ENCODE results near the gene PARP12. TPM values are rescaled to one million over a fixed set of nuclear protein-coding genes. Genes with fewer than 3 reads are reported as not detected.

The PARP12 gene
- total and polyA plus RNA-seq, 4 donors, result 30.0 to 56.8 (median 47.6) TPM

DNA sequence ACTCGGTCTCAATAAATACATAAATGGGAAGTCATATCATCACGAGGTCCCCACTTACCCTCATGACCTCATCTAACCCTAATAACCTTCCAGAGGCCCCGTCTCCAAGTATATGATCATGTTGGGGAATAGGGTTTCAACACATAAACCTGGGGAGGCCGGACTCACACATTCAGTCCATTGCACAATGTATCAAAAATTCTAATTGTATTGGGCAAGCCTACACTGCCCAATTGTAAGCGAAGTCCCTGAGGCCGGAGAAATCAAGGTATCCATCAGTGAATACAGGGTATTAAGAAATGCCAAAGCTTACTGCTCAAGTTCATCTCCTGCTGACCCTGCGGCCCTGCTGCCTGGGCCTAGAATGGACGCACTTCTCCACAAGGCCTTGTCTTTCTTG is 69.6 kb downstream of the PARP12 start:
- Histone ChIP-seq H3K36me3 (ENCODE audit: control insufficient read depth in 4 of 4, insufficient read depth in 4 of 4, low read length in 4 of 4) (no peaks in the 10 kb centered on the region), H3K4me3 (no peak overlapping the region), H3K27me3 (ENCODE audit: control insufficient read depth in 3 of 3, insufficient read depth in 3 of 3, low read length in 2 of 3) (no peaks in the 10 kb centered on the region), H3K27ac (ENCODE audit: low read depth in 1 of 2, low read length in 1 of 2) (no peak overlapping the region), H3K9me3 (ENCODE audit: control insufficient read depth in 4 of 4, insufficient read depth in 3 of 4, low read length in 3 of 4) (no peaks in the 10 kb centered on the region), H3K9ac (ENCODE audit: insufficient read depth in 1 of 2, low read length in 2 of 2) (no peak overlapping the region), H3K4me1 (ENCODE audit: control insufficient read depth in 5 of 5, insufficient read depth in 5 of 5, low read length in 5 of 5) (peaks cover 0 to 37% (median 8%) of the 10 kb centered on the region in 5 donors)
- TF ChIP-seq, protein P1, sequence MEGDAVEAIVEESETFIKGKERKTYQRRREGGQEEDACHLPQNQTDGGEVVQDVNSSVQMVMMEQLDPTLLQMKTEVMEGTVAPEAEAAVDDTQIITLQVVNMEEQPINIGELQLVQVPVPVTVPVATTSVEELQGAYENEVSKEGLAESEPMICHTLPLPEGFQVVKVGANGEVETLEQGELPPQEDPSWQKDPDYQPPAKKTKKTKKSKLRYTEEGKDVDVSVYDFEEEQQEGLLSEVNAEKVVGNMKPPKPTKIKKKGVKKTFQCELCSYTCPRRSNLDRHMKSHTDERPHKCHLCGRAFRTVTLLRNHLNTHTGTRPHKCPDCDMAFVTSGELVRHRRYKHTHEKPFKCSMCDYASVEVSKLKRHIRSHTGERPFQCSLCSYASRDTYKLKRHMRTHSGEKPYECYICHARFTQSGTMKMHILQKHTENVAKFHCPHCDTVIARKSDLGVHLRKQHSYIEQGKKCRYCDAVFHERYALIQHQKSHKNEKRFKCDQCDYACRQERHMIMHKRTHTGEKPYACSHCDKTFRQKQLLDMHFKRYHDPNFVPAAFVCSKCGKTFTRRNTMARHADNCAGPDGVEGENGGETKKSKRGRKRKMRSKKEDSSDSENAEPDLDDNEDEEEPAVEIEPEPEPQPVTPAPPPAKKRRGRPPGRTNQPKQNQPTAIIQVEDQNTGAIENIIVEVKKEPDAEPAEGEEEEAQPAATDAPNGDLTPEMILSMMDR (IDR thresholded peaks at IDR 0.05; ENCODE audit: control extremely low read depth, extremely low read depth), result no peak
- ATAC-seq (ENCODE audit: insufficient read depth, low FRiP score) (no peak), DNase-seq (no peak)
- WGBS, 2 donors, result 82 to 90% methylated on average over 8 of the region's 8 CpGs

DNA sequence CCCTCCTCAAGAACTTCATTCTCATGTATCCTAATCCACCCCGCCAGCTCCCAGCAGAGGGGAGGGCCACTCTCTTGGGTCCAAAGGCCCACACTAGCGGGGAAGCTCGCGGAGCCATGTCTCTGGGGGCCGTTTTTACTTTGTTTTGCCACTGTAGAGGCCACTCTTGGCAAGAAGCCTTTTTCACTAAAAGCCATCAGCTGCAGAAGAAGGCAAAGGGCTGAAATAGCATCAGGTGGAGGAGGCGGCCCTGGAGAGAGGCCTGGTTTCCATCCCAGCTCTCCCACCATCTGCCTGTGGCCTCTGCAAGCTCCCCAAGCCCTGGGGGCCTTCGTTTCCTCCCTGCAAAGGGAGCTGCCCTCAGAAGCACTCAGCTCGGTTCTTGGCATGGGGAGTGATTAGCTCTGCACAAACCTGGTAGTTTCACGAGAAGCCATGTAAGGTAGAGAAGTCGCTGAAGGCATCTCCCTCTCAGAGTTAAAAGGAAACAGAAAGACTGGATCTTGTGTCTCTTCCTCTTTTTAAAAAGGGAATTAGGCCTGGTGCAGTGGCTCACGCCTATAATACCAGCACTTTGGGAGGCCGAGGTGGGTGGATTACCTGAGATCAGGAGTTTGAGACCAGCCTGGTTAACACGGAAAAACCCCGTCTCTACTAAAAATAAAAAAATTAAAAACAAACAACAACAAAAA is 70.3 kb downstream of the PARP12 start:
- Histone ChIP-seq H3K4me1 (ENCODE audit: control insufficient read depth in 5 of 5, insufficient read depth in 5 of 5, low read length in 5 of 5) (peaks cover 0 to 37% (median 8%) of the 10 kb centered on the region in 5 donors), H3K36me3 (ENCODE audit: control insufficient read depth in 4 of 4, insufficient read depth in 4 of 4, low read length in 4 of 4) (no peaks in the 10 kb centered on the region), H3K27me3 (ENCODE audit: control insufficient read depth in 3 of 3, insufficient read depth in 3 of 3, low read length in 2 of 3) (no peaks in the 10 kb centered on the region), H3K27ac (ENCODE audit: low read depth in 1 of 2, low read length in 1 of 2) (no peak overlapping the region), H3K9ac (ENCODE audit: insufficient read depth in 1 of 2, low read length in 2 of 2) (no peak overlapping the region), H3K9me3 (ENCODE audit: control insufficient read depth in 4 of 4, insufficient read depth in 3 of 4, low read length in 3 of 4) (no peaks in the 10 kb centered on the region), H3K4me3 (no peak overlapping the region)
- TF ChIP-seq, protein P1 (IDR thresholded peaks at IDR 0.05; ENCODE audit: control extremely low read depth, extremely low read depth), result no peak
- ATAC-seq (ENCODE audit: insufficient read depth, low FRiP score) (no peak), DNase-seq (no peak)
- 72 to 83% methylated on average over 14 of the region's 14 CpGs for WGBS, 2 donors

DNA sequence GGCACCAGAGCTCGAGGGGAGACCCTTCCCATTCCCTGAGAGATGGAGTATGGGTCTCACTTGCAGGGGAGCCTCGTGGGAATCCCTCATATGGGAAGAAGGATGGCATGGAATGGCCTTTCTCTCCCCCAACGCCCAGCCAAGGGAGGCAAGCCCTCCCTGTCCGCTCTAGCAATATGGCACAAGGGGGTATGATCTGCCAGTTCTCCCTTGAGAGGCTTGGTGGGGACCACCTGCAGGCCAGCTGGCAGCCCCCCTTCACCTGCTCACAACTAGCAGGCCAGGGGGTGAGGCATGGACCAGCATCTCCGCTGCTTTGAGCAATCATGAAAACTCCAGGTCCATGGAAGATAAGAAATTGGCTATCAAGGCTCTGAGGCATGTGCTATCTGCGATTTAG is 70.8 kb downstream of the PARP12 start:
- no peak overlapping the region for H3K27ac ChIP-seq (ENCODE audit: low read depth in 1 of 2, low read length in 1 of 2)
- H3K36me3 ChIP-seq (ENCODE audit: control insufficient read depth in 4 of 4, insufficient read depth in 4 of 4, low read length in 4 of 4), result no peaks in the 10 kb centered on the region
- TF ChIP-seq, protein P1 (IDR thresholded peaks at IDR 0.05; ENCODE audit: control extremely low read depth, extremely low read depth), result no peak
- H3K9me3 ChIP-seq (ENCODE audit: control insufficient read depth in 4 of 4, insufficient read depth in 3 of 4, low read length in 3 of 4), result no peaks in the 10 kb centered on the region
- no peak overlapping the region for H3K9ac ChIP-seq (ENCODE audit: insufficient read depth in 1 of 2, low read length in 2 of 2)
- H3K4me1 ChIP-seq (ENCODE audit: control insufficient read depth in 5 of 5, insufficient read depth in 5 of 5, low read length in 5 of 5), result peaks cover 0 to 33% (median 8%) of the 10 kb centered on the region in 5 donors
- no peaks in the 10 kb centered on the region for H3K27me3 ChIP-seq (ENCODE audit: control insufficient read depth in 3 of 3, insufficient read depth in 3 of 3, low read length in 2 of 3)
- DNase-seq, result no peak
- 89 to 96% methylated on average over 6 of the region's 6 CpGs for WGBS, 2 donors
- ATAC-seq (ENCODE audit: insufficient read depth, low FRiP score), result no peak
- H3K4me3 ChIP-seq, result no peak overlapping the region

DNA sequence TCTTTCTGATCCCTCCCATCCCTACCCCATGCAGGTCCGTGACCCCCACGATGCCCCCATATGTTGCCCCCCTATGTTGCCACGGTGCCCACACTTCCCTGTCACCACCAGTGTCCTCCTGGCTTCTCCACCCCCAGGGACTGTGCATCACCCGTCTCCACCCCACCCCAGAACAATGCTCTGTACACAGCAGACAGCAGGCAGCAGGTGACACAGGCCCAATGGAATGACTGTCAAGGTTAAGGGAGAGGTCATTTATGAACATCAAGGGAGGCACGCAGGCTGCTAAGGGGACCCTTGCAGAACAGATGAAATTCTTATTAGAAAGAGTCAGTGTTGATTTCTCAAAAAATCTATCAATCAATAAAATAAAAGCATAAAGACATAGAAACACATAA is 71.5 kb downstream of the PARP12 start:
- H3K9me3 ChIP-seq (ENCODE audit: control insufficient read depth in 4 of 4, insufficient read depth in 3 of 4, low read length in 3 of 4), result no peaks in the 10 kb centered on the region
- H3K4me1 ChIP-seq (ENCODE audit: control insufficient read depth in 5 of 5, insufficient read depth in 5 of 5, low read length in 5 of 5), result peaks cover 0 to 30% (median 8%) of the 10 kb centered on the region in 5 donors
- no peak overlapping the region for H3K4me3 ChIP-seq
- WGBS, 2 donors, result 88 to 95% methylated on average over 5 of the region's 5 CpGs
- H3K36me3 ChIP-seq (ENCODE audit: control insufficient read depth in 4 of 4, insufficient read depth in 4 of 4, low read length in 4 of 4), result no peaks in the 10 kb centered on the region
- DNase-seq (no peak), ATAC-seq (ENCODE audit: insufficient read depth, low FRiP score) (no peak)
- no peak overlapping the region for H3K27ac ChIP-seq (ENCODE audit: low read depth in 1 of 2, low read length in 1 of 2)
- TF ChIP-seq, protein P1 (IDR thresholded peaks at IDR 0.05; ENCODE audit: control extremely low read depth, extremely low read depth), result no peak
- no peak overlapping the region for H3K9ac ChIP-seq (ENCODE audit: insufficient read depth in 1 of 2, low read length in 2 of 2)
- H3K27me3 ChIP-seq (ENCODE audit: control insufficient read depth in 3 of 3, insufficient read depth in 3 of 3, low read length in 2 of 3), result no peaks in the 10 kb centered on the region

All from lung (tissue), 12 donors.